GM21825 (cell line): ENCODE data around the gene PABPN1.

ENCODE experiments used
- ATAC-seq: cut with Tn5 transposase; IDR thresholded peaks from one replicate; pipeline ENCODE4 v1.9.1; 2021; ENCODE audit warnings: mild to moderate bottlenecking, moderate library complexity; ENCODE audit not compliant: unreplicated experiment

The PABPN1 gene

DNA sequence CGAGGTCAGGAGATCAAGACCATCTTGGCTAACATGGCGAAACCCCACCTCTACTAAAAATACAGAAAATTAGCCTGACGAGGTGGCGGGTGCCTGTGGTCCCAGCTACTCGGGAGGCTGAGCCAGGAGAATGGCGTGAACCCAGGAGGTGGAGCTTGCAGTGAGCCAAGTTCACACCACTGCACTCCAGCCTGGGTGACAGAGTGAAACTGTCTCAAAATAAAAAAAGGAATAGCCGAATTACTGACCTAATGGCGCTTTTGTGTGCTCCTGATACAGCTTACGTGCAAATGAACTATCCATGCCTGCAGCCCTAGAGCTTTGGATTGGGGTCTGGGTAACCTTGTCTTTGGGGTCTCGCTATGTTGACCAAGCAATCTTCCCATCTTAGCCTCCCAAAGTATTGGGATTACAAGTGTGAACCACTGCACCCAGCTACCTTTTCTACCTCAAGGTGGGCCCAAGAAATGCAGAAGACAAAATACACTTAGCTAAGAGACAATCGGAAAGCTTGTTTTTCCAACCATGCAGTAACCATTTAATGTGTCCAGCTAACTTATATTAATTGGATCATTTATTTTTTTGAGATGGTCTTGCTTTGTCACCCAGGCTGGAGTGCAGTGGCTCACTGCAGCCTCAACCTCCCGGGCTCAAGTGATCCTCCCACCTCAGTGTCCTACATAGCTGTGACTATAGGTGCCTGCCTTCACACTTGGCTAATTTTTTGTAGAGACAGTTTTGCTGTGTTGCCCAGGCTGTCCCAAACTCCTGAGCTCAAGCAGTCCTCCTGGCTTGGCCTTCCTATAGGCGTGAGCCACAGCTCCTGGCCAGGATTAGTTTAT is 5.5 kb downstream of the PABPN1 start:
- no peak for ATAC-seq

DNA sequence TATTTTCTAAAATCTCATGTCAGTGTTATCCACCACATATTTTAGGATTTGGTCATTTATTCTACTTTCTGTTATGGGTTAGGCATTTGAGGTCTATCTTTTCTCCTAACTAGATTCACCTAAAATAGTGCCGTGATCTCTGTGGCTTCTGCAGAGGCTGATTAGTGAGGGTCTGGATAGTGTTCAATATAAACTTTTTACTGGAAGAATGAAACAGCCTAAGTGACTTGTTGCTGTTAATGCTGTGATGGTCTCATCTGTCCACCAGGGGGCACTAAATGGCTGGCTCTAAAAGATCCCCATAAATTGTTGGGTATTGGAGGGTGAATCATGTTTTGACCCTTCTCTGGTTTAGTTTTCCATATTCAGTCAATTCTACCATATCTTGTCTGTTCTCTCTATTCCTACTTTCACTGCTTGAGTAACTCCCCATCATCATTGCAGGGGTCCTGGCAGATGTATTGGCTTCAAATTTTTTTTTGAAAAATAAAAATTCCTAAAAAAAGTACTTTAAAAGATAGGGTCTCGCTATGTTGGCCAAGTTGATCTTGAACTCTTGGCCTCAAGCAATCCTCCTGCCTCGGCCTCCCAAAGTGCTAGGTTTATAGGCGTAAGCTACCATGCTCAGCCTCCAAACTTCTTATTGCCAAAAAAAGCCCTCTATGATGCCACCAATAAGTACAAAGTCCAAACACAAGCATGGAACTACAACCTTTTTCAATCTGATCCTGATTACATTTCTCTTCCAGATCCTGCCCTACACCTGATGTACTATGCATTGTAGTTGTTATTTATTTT is 6.9 kb downstream of the PABPN1 start:
- ATAC-seq, result no peak

DNA sequence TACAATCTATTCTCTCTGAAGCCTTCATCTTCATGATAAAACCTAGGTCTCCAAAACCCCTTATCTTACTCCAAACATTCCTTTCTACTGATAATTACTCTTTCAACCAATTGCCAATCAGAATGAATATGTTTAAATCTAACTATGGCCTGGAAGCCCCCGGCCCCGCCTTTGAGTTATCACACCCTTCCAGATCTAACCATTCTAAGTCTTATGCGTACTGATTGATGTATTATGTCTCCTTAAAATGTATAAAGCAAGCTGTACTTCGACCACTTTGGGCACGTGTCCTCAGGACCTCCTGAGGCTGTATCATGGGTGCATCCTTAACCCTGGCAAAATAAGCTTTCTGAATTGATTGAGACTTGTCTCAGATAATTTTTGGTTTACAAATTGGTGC is 14.4 kb downstream of the PABPN1 start:
- no peak for ATAC-seq

DNA sequence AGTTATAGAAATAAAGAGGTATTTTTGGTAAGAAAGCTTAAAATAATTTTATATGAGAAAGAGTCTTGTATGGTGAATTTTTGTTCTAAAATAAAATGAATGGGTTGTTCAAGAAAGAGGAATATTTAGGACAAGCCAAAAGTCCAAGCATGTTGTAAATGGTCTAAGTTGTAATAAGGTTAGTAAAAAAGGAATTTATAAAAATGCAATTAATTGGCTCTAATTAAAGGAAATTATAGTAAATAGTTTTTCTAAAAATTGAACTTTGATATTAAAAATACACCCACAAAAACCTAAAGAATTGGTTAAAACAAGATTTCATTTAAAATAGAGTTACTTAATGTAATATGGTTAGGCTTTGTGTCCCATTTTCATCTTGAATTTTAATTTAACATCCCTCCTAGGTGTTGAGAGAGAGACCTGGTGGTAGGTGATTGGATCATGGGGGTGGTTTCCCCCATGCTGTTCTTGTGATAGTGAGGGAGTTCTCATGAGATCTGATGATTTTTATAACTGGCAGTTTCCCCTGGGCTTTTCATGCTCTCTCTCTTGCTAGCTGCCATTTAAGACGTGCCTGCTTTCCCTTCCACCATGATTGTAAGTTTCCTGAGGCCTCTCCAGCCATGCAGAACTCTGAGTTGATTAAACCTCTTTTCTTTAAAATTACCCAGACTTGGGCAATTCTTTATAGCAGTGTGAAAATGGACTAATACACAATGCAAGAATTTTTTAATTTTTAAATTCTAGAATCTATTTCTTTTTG is 18.4 kb downstream of the PABPN1 start:
- ATAC-seq, result no peak

DNA sequence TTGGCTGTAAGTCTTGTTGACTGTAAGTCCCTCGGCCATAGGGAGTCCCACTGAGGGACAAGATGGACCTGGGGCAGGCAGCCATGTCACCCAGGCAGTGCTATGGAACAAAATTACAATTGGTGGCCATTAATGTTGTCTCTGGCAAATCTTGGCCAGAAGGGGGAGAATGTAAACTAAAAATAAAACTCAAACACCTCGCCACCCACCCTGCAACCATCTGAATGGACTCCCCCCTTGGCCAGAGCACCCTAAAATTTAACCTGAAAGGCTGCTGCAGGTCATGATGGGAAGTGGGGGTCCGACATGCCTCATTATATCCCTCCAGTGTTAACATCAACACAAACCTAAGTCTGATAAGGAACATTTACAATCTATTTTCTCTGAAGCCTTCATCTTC is 23.2 kb downstream of the PABPN1 start:
- ATAC-seq, result no peak

DNA sequence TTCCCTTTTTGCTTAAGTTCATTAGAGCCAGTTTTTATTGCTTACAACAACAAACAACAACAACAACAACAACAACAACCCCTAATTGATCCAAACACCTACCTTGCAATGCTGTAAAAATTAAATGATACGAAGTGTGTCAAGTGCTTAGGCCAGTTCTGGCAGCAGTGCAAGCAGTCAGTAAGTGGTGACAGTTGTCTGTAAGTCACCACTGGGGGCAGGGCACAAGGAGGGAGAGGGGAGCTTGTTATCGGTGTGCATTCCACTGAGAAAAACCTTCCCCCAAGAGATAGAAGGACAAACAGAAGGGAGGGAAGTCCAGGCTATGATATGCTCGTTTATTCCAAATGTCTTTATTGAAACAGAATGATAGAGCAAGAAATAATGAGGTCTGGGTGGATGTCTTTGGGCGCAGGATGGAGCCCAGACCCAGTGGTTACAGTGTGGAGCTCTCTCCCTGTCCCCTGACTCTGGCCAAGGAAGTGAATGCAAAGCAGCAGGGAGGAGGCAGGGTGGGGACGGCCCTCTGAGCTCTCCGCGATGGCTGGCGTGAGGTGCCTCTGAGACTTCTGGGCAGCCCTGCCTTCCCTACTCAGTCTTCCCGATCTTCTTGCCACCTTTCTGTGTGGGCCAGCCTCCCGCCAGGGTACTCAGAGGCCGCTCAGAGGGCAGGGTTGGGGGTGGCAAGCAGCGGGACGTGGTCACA is 24.9 kb downstream of the PABPN1 start:
- no peak for ATAC-seq

DNA sequence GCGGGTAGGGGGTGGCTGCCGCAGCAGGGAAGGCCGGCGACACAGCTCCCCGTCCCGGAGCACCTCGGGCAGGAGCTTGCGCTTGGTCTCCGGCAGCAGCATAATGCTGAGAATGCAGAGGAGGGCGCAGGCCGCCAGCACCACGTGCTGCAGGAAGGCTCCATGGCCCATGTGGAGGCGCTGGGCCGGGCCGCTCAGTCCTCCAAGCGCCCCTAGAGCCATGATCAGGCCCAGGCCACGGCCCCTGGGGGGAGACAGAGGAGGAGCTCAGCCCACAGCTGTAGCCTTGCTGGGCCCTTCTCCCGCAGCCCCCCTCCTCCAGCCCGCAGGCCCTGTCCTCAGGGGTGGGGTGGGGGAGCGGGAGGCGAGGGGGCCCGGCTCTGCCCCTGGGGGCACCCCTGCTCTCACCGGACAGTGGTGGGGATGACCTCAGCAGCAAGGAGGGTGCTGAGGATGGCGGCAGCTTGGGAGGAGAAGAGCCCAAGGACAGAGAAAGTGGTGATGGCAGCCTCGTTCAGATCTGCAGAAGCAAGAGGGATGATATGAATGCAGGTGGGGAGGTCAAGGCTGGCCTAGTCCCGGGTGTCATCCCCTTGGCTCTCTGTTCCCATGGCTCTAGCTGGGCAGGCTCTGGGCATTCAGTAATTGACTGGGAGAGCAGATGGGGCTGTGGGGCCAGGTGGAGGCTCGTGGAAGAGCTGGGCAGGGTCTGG is 25.6 kb downstream of the PABPN1 start:
- no peak for ATAC-seq

DNA sequence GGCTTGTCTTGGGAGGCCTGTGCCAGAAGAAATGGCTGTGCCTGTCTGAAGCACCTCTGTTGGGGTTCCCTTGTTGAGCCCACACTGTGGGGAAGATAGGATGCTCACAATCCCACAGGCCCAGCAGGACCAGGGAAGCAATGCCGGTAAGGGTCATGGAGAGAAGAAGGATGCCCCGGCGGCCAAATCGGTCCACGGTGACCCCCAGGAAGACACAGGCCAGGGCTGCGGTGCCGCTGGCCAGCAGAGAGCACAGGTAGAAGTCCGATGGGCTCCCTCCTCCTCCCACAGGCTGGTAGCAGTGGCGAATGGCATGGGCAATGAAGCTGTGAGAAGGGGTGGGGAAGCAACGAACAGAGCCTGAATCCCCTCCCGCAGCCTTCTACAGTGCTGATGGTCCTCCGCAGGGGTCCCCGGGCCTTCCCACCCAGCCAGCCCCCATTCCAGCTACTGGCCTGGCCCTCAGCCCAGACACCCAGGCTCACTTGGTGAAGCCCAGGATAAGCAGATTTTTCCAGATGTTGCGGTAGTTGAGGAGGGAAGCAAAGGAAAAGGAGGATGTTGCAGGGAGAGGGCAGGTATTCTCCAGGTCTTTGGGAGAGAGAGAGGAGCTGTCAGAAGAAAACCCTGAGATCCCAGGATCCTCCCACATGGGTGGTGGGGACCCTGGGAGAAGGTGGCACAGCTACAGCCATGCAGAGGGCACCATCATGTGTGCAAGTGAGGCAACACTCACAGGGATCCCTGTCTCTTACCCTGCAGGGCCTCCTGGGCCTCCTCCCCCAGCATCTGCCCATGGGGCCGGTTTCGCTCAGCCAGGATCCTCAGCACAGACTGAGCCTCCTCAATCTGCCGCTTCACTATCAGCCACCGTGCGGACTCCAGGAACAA is 26.4 kb downstream of the PABPN1 start:
- no peak for ATAC-seq

DNA sequence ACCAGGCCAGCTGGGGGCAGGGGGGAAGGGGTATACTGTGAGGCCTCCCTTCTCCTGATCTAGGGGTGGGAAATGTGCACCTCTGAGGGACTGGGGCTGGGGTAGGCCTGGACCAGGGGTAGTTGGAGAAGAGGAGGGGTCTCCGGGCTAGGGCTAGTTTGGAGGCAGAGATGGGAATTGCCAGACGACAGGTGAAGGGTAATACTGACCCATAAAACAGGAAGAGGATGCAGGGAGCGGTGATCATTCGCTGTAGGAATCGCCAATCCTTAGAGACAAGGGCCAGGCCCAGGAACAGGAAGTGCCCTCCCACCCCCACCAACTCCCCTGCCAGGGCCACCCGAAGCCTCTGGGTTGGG is 27.0 kb downstream of the PABPN1 start:
- ATAC-seq, result no peak

DNA sequence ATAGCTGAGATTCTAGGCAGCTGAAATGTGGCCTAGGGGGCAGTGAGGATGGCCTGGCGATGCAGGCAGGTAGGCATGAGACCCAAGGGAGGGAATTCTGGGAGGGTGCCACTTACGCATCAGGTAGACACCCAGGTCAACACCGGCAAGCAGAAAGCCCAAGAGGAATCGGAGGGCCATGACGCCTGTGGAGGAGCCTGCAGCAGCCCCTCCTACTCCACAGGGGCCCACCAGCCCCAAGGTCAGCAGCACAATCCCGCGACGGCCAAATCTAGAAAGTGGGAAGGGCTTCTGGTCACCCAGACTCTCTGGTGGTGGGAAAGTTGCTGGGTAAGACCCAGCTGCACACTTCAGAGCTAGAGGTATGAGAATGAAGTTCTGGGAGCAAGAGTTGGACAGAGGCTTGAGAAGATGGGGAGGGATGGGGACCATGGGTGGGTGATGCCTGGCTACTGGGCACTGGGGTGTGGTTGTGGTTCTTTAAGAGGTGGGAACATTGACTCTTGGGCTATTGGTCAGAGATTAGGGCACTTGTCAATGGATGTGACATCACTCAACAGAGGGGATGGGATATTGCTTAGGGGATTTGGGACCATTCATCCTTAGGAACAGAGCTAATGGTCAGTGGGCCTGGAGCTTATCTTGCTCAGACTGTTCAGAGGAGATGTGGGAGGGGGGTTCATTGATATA is 28.0 kb downstream of the PABPN1 start:
- ATAC-seq, result no peak

DNA sequence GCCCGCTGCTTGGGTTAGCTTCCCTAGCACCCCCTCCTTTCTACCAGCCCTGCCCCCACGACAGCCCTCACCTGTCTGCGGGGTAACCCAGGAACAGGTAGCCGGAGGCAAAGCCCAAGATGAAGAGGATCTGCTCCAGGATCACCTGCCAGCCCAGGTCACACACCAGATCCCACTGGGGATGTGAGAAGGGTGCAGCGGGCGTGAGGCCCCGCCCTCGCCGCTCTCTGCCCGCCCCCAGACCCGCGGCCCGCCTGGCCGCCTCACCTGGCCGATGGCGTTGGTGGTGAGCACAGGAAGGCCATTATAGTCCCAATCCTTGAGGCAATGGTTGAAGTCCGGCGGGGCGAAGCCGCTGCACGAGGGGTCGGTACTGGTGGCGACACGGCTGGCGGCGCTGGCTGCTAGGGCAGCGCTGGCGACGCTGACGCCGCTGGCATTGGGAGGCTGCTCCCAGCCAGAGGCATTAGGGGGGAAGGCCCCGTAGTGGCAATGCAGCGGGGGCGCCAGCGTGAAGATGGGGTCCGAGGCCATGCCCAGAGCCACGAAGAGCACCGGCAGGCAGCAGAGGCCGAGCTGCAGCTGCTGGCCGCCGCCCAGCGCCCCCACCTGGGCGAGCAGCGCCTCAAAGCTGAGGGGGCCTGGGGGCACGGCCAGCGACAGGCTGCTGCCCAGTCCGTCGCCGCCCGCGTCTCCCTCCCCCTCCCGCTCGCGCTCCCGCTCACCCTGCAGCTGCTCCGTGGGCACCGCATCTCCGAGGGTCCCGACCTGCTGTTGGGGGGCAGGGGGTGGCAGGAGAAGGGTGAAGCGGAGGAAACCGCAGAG is 30.6 kb downstream of the PABPN1 start:
- no peak for ATAC-seq

DNA sequence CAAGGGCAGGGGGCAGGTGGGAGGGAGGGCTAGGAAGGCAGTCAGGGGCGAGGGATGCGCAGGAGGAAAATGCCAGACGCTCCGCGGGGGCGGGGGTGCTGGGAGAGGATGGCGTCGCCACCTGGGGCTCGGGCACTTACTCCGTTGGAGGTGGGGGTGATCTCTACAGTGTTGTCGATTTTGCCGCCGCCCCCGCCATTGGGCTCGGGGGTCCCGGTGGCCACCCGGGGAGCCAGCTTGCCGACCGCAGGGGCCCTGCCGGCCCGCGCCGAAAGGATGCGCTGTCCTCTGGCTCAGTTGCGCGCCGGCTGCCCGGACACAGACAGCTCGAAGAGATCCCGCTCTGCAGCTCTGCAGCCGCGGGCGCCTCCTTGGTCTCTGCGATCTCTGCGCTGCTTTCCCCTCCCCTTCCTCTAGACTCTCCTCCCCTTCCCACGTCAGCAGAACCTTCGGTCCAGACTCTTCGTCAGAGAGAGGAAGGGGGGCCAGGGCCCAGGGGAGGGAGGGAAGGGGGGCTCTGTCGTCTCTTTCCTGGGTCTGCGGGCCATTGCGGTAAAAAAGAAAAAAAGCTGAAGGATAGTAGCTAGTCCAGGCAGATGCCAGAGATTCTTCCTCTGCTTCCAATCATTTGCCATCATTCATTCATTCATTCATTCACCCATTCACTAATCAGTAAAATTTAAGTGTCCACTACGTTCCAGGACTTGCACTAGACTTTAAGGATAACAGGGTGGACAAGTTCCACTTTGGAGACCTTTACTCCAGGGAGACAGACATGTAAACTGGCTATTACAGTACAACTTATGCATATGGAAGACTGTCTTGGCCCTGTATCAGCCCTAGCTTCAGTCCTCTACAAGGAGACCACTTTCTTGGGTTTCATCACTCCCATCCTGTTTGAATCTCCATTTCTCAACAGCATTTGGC is 31.5 kb downstream of the PABPN1 start, which contains the start of gene SLC22A17:
SLC22A17 (minus strand) TSS at position 382 of the 927 bp plus-strand sequence.
- no peak for ATAC-seq

DNA sequence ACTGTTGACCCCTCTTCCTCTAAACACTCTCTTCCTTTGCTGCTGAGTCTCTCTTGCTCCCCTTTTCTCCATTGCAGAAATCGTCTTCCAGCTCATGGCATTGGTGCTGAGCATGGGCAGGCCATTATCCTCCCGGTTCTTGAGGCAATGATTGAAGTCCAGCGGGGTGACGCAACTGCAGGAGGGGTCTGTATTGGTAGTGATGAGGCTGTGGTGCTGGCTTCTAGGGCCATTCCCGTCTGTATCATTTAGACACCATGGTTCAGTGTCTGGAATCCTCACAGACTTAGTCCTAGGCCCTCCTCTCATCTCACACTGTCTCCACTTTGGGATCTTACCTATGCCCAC is 32.1 kb downstream of the PABPN1 start:
- no peak for ATAC-seq

DNA sequence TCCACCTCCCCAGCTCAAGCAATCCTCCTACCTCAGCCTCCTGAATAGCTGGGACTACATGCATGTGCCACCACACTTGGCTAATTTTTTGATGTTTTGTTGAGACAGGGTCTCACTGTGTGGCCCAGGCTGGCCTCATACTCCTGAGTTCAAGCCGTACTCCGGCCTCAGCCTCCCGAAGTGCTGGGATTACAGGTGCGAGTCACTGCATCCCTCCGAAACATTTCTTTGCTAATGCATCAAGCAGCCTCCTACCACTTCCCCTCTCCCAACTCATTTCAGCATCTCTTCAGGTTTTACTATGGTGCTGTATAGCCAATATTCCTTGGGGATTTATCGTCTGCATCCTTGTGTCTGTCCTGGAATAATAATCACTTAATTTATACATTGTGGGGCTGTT is 33.7 kb downstream of the PABPN1 start:
- ATAC-seq, result no peak

DNA sequence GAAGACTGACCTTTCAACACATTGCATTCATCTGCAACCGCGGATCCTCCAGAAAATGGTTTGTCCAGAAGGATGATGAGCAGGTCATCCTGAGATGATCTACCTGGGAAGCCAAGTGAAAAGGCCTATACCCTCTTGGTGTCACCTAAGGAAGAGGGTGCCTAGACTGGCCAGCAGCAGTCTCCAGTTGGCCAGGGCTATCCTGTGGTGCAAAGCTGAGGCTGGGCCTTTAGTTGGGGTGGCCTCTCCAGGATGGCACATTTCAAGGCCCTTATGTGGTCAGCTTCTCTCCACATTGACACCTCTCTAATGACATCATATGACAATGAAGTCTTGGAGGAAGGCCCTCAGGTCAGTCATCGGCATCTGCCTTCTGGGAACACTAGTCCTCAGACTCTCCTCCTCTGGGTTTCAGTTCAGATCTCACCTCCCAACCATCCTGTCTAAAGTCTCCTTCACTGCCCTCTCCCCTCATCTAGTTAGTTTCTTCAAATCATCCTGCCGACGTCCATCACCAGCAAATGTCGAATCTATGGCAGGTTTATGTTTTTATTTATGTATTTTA is 34.7 kb downstream of the PABPN1 start:
- no peak for ATAC-seq

DNA sequence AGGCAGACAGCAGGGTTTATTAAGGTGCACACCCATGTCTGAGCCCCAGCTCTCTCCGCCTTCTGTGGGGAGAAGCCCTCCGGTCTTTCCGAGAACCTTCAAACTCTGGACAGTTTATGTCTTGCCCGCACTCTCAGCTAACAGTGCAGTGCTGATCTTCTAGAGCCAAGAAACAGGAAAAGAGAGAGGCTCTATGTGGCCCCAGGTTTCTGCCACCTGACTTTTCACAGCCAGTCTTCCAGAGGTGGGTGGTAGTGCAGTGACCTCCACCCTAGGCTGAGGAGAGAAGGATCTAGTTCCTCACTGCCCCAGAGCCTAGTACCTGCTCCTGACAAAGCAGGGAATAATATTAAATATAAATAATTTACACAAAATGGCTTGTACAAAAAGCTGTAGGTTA is 35.4 kb downstream of the PABPN1 start:
- no peak for ATAC-seq

DNA sequence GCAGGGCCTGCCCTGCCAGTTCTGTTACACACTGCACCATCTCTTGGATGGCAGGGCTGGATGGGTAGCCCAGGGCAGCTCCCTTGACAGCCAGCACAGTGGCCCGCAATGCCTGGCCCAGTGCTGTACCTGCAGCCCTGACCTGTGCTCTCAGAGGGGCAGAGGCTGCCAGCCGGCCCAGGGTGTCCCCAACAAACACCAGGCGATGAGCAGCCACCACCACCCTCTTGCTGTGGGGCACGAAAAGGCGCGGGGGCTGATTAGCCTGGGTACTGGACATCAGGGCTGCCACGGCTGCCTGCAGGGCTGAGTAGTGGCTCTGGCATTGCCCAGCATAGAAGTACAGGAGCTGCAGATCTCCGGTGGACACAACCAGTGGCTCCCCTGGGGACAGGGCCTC is 36.0 kb downstream of the PABPN1 start:
- ATAC-seq, result no peak
